ENCODE results near the gene DMRTB1. TPM values are rescaled to one million over a fixed set of nuclear protein-coding genes. Genes with fewer than 3 reads are reported as not detected.

DMRTB1 gene
- total RNA-seq, 1 experiment from 2014 or later = not detected

DNA sequence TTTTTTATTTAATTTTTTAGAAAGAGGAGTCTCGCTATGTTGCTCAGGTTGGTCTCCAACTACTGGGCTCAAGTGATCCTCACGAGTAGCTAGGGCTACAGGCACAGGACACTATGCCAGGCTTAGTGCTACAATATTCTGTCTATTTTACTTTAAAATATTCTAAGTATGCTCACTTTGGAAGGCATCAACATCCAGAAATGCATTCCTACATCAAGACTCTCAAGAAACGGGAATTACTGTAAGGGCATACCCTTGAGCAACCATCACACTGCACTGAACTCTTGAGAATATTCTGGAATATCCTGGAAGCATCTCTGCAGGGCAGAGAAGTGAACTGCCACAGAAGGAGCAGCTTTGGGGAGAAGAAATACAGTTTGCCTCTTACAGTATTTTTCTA lies 565 bp upstream of the DMRTB1 start:
- H3K27me3 ChIP-seq (ENCODE audit: control insufficient read depth, insufficient read depth, low read length) = no peaks in the 10 kb centered on the region; the same call in 1 of the 2 replicates
- no peak for TF ChIP-seq TCF7L2 (IDR thresholded peaks at IDR 0.05; ENCODE audit: low read depth, low read length)
- TF ChIP-seq SIN3A (IDR thresholded peaks at IDR 0.05; ENCODE audit: borderline replicate concordance, insufficient read depth, low read depth, low read length) = no peak
- TF ChIP-seq REST (IDR thresholded peaks at IDR 0.05; ENCODE audit: insufficient read depth in 1 of 2, low read depth in 2 of 2, low read length in 1 of 2) = no peak
- no peak for TF ChIP-seq CTCF (IDR thresholded peaks at IDR 0.05)
- no peak for TF ChIP-seq POLR2AphosphoS5 (IDR thresholded peaks at IDR 0.05; ENCODE audit: low read depth, low read length)
- ChIA-PET CTCF (no interaction called here), POLR2A (no interaction called here)
- no TSS peak for BruUV-seq (replicated peaks)
- DNase-seq (ENCODE audit: low read depth, low spot score) = no peak
- H3K27ac ChIP-seq (ENCODE audit: low read length) = no peak overlapping the region
- no peaks in the 10 kb centered on the region for H3K4me1 ChIP-seq (ENCODE audit: control insufficient read depth, insufficient read depth, low read length)
- in situ Hi-C loops (cut with HindIII; ENCODE audit: low pct_unique_long_range_greater_than_20kb, low sequenced_read_pairs) = no loop called here
- intact Hi-C loops (cut with micrococcal nuclease; ENCODE audit: unreplicated experiment) = no loop called here
- H3K4me3 ChIP-seq (ENCODE audit: low read depth in 2 of 2, low read length in 2 of 2) = no peak overlapping the region
- no peaks in the 10 kb centered on the region for H3K36me3 ChIP-seq (ENCODE audit: control insufficient read depth, insufficient read depth, low read length)
- H3K9me3 ChIP-seq (ENCODE audit: control insufficient read depth, insufficient read depth, low read depth, low read length) = no peaks in the 10 kb centered on the region
- ATAC-seq = no peak

DNA sequence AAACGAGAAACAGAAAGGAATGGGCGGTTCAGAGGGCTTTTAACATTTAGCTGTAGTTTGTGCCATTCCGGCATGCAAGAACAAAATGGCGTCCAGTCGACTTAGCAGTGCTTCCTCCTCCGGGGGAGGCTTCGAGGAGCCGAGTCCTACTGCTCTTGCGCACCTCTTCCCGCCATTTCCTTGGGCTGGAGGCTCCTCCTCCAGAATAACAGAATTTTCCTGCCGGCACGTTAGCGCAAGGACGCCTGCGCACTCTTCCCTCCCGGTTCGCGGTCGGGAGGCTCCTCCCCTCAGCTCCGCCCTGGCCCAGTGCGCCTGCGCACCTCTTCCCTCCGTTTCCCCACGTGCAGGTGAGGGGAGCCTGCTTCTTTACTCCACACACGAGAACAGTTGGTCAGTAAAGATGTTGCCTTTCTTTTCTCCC lies 1.0 kb downstream of the DMRTB1 start:
- ATAC-seq = no peak; the same call in 1 of the 2 replicates
- no peak for TF ChIP-seq POLR2AphosphoS5 (IDR thresholded peaks at IDR 0.05; ENCODE audit: low read depth, low read length)
- no peak for TF ChIP-seq TCF7L2 (IDR thresholded peaks at IDR 0.05; ENCODE audit: low read depth, low read length)
- no peak for TF ChIP-seq CTCF (IDR thresholded peaks at IDR 0.05)
- no peak for TF ChIP-seq SIN3A (IDR thresholded peaks at IDR 0.05; ENCODE audit: borderline replicate concordance, insufficient read depth, low read depth, low read length)
- no peak for TF ChIP-seq REST (IDR thresholded peaks at IDR 0.05; ENCODE audit: insufficient read depth in 1 of 2, low read depth in 2 of 2, low read length in 1 of 2)
- Histone ChIP-seq H3K4me3 (ENCODE audit: low read depth in 2 of 2, low read length in 2 of 2) (no peak overlapping the region), H3K27ac (ENCODE audit: low read length) (no peak overlapping the region), H3K36me3 (ENCODE audit: control insufficient read depth, insufficient read depth, low read length) (no peaks in the 10 kb centered on the region), H3K4me1 (ENCODE audit: control insufficient read depth, insufficient read depth, low read length) (no peaks in the 10 kb centered on the region), H3K9me3 (ENCODE audit: control insufficient read depth, insufficient read depth, low read depth, low read length) (no peaks in the 10 kb centered on the region), H3K27me3 (ENCODE audit: control insufficient read depth, insufficient read depth, low read length) (no peaks in the 10 kb centered on the region; the same call in 1 of the 2 replicates)
- no TSS peak for BruUV-seq (replicated peaks)
- CTCF ChIA-PET = interaction anchor here (0.5 to 0.6 kb wide), 2 partner anchors 721 to 1353 kb away, joined by 3 to 4 read pairs; no protein-coding TSS in a partner anchor
- POLR2A ChIA-PET = no interaction called here
- intact Hi-C loops (cut with micrococcal nuclease; ENCODE audit: unreplicated experiment) (no loop called here), in situ Hi-C loops (cut with HindIII; ENCODE audit: low pct_unique_long_range_greater_than_20kb, low sequenced_read_pairs) (no loop called here)
- DNase-seq (ENCODE audit: low read depth, low spot score) = no peak
